Measurements from ENCODE around the gene RPN1.
"Not testable (repeated sequence)": the region's sequence is repeated elsewhere in the genome, so short reads cannot be mapped to it uniquely, and the experiment has no call there.

RPN1 gene

GRCh38 chr3:128650096-128651050 lies at the start of gene RPN1:
TSS of gene RPN1 (minus strand) at chr3:128650818. CDS start at chr3:128650800, 18 bp downstream.
- DNase-seq (ENCODE audit: low spot score) = peak; percentile 95

GRCh38 chr3:128698211-128699047 lies 47.8 kb upstream of the RPN1 start:
- DNase-seq (ENCODE audit: low spot score) = peak; percentile 61

GRCh38 chr3:128697341-128697740 lies 46.7 kb upstream of the RPN1 start:
- no peak for DNase-seq (ENCODE audit: low spot score)

- no peak for DNase-seq (ENCODE audit: low spot score)
Observed at GRCh38 chr3:128693696-128694095, 43.1 kb upstream of the RPN1 start.

GRCh38 chr3:128689060-128689459 lies 38.4 kb upstream of the RPN1 start:
- no peak for DNase-seq (ENCODE audit: low spot score)

- no peak for DNase-seq (ENCODE audit: low spot score)
Observed at GRCh38 chr3:128686465-128686864, 35.8 kb upstream of the RPN1 start.

- no peak for DNase-seq (ENCODE audit: low spot score)
Observed at GRCh38 chr3:128684986-128685726, 34.5 kb upstream of the RPN1 start.

- no peak for DNase-seq (ENCODE audit: low spot score)
Observed at GRCh38 chr3:128683957-128684356, 33.3 kb upstream of the RPN1 start.

GRCh38 chr3:128681369-128681829 lies 30.8 kb upstream of the RPN1 start:
- peak; percentile 64 for DNase-seq (ENCODE audit: low spot score)

GRCh38 chr3:128680603-128681368 lies 30.2 kb upstream of the RPN1 start:
- DNase-seq (ENCODE audit: low spot score) = peak; percentile 98

- DNase-seq (ENCODE audit: low spot score) = peak; percentile 7
Observed at GRCh38 chr3:128679338-128679737, 28.7 kb upstream of the RPN1 start.

- DNase-seq (ENCODE audit: low spot score) = not testable (repeated sequence)
Observed at GRCh38 chr3:128675802-128676201, 25.2 kb upstream of the RPN1 start.

- DNase-seq (ENCODE audit: low spot score) = no peak
Observed at GRCh38 chr3:128674161-128674784, 23.7 kb upstream of the RPN1 start.

- no peak for DNase-seq (ENCODE audit: low spot score)
Observed at GRCh38 chr3:128667641-128668040, 17.0 kb upstream of the RPN1 start.

- peak; percentile 12 for DNase-seq (ENCODE audit: low spot score)
Observed at GRCh38 chr3:128665362-128666021, 14.9 kb upstream of the RPN1 start.

- DNase-seq (ENCODE audit: low spot score) = no peak
Observed at GRCh38 chr3:128663151-128663550, 12.5 kb upstream of the RPN1 start.

GRCh38 chr3:128655531-128655930 lies 4.9 kb upstream of the RPN1 start:
- no peak for DNase-seq (ENCODE audit: low spot score)

GRCh38 chr3:128653993-128654805 lies 3.6 kb upstream of the RPN1 start:
- DNase-seq (ENCODE audit: low spot score) = not testable (repeated sequence)

- not testable (repeated sequence) for DNase-seq (ENCODE audit: low spot score)
Observed at GRCh38 chr3:128653383-128653992, 2.9 kb upstream of the RPN1 start.

Measured in cerebellar cortex (tissue), 1 donor.